ENCODE measurements around the gene CGB5.

Gene CGB5

DNA sequence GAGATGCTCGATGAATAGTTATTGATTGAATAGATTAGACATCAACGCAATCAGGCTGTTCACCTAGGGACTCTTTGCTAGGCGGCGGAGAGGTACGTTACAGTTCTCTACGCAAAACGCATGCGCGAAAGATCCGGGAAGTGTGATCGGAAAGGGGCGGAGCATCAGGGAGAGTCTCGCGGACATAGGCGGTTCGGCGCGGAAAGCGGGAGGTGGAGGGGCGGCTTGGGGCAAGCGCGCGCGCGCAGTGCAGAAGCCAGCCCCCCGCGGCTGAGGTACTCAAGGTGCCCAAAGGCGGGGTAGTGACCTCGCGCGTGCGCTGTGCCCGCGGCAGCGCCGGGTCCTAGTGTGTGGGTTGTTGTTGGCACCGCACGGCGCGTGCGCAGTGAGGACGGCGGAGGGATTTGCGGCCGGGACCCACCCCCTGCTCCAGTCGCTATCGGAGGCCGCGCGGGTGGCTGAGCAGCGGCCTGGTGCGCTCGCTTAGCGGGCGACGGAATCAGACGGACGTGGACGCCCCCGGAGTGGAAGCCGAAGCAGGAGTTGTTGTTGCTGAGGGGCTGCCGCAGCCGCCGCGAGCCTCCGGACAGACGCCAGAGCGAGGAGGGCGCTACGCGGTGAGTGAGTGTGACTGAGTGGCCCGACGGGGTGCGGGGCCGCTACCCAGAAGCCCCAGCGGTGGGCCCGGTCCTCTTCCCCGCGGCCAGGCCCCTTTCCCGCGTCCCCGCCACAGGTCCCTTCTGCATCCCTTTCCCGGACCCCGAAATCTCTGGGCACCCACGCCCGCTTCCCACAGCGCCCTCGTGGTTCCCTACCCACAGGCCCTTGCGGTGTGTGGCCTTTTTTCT, 41.6 kb downstream of the CGB5 start, which contains the start of gene SNRNP70:
TSS of gene SNRNP70 (plus strand) at position 432 of the 848 bp plus-strand sequence. CDS start 964 bp downstream, outside the sequence.
- DNase-seq (ENCODE audit: low read depth in 1 of 2, low spot score in 1 of 2): peak; percentile 98 to 99

- DNase-seq (ENCODE audit: low read depth in 1 of 2, low spot score in 1 of 2): no peak
These were observed 42.2 kb downstream of the CGB5 start for GRCh38 chr19:49085868-49086232.

DNA sequence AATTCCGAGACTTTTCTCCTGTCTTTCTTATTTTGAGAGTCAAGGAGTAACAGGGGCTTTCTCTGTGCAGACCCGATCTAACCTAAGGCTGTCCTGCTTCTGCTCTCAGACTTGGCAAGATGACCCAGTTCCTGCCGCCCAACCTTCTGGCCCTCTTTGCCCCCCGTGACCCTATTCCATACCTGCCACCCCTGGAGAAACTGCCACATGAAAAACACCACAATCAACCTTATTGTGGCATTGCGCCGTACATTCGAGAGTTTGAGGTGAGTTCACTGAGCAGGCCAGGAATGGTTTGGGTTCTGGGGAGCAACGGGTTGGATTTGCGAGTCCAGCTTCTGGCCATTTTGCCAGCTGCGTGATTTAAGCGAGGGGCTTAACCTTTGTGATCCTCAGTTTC, 42.6 kb downstream of the CGB5 start:
- DNase-seq (ENCODE audit: low read depth in 1 of 2, low spot score in 1 of 2): no peak

DNA sequence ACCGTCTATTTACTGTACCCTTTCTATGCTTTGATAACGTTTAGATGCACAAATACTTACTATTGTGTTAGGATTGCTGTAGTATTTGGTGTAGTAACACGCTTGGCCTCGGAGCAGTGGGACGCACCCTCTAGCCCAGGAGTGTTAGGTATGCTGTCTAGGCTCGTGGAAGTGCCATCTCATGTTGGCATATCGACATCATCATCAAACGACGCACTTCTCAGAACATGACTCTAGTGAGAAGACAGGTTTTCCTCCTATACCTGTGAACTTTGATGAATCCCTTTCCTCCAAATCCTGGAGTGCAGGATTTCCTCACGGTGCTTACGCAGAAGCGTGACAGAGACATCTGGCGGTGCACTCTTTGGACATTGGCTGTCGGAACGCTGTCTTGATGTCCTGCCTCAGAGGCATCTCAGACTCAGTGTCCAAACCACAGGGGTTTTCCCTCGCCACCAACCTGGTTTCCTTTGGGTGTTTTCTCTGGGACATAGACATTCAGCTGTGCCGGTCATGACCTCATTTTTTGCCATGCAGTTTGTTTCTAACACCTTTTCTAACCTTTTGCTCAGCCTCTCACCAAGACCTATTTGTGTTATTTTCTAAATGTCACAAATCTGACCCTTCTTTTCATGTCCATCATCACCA, 47.9 kb downstream of the CGB5 start:
- no peak for DNase-seq (ENCODE audit: low read depth in 1 of 2, low spot score in 1 of 2)

GRCh38 chr19:49092686-49093085, 49.0 kb downstream of the CGB5 start:
- no peak for DNase-seq (ENCODE audit: low read depth in 1 of 2, low spot score in 1 of 2)
